Esophagus squamous epithelium (tissue), 4 donors: ENCODE data around the gene CDO1.

Source experiments
- CTCF ChIP-seq, 6 experiments: fragments of 450-650 bp in 4 of 6; fragments of 200-600 bp in 2 of 6; sonication (generic) in 2 of 6; IDR thresholded peaks; one replicate each; pipeline ENCODE4 v1.5.1; 2016 to 2019; ENCODE audit warnings: antibody characterized with exemption in 6 of 6, mild to moderate bottlenecking in 4 of 6, moderate library complexity in 4 of 6
- POLR2A ChIP-seq, 4 donors: fragments of 450-650 bp; IDR thresholded peaks; one replicate each; pipeline ENCODE4 v1.6.1; 2017; ENCODE audit warnings: antibody characterized with exemption in 4 of 4, mild to moderate bottlenecking in 4 of 4, moderate library complexity in 3 of 4

- no peak for TF ChIP-seq CTCF (IDR thresholded peaks at IDR 0.05)
- no peak for TF ChIP-seq POLR2A (IDR thresholded peaks at IDR 0.05)
Observed at GRCh38 chr5:115820846-115821245, 4.4 kb upstream of the CDO1 start.
